Activated naive CD8-positive, alpha-beta T cell treated with anti-CD3 and anti-CD28 coated beads for 36 hours (primary cell): ENCODE data around the gene DENR. TPM values are rescaled to one million over a fixed set of nuclear protein-coding genes. Genes with fewer than 3 reads are reported as not detected.
"Not testable (repeated sequence)": the region's sequence is repeated elsewhere in the genome, so short reads cannot be mapped to it uniquely, and the experiment has no call there.

Experiments used
- DNase-seq: peaks from one replicate; pipeline ENCODE4 v3.0.0; 2021
- H3K27ac Mint-ChIP-seq: one replicate; pipeline ENCODE4 v1.8.0; 2022; ENCODE audit warnings: mild to moderate bottlenecking, moderate library complexity, mixed read lengths
- H3K27me3 Mint-ChIP-seq: one replicate; pipeline ENCODE4 v1.8.0; 2022; ENCODE audit warnings: mild to moderate bottlenecking, mixed read lengths
- H3K36me3 Mint-ChIP-seq: one replicate; pipeline ENCODE4 v1.8.0; 2021; ENCODE audit warnings: mild to moderate bottlenecking, mixed read lengths
- H3K4me1 Mint-ChIP-seq: one replicate; pipeline ENCODE4 v1.8.0; 2021; ENCODE audit warnings: mixed read lengths
- H3K4me3 Mint-ChIP-seq: one replicate; pipeline ENCODE4 v1.8.0; 2022; ENCODE audit warnings: mild to moderate bottlenecking, moderate library complexity, mixed read lengths
- H3K9me3 Mint-ChIP-seq: one replicate; pipeline ENCODE4 v1.8.0; 2022; ENCODE audit warnings: mixed read lengths
- total RNA-seq, 2 experiments: library from RNA; stranded (reverse); gene quantifications; one replicate each; pipeline ENCODE4 v1.2.3, GENCODE V29; 2021

The DENR gene
- total RNA-seq, 2 experiments from 2014 or later = 77.7 to 86.4 TPM

DNA sequence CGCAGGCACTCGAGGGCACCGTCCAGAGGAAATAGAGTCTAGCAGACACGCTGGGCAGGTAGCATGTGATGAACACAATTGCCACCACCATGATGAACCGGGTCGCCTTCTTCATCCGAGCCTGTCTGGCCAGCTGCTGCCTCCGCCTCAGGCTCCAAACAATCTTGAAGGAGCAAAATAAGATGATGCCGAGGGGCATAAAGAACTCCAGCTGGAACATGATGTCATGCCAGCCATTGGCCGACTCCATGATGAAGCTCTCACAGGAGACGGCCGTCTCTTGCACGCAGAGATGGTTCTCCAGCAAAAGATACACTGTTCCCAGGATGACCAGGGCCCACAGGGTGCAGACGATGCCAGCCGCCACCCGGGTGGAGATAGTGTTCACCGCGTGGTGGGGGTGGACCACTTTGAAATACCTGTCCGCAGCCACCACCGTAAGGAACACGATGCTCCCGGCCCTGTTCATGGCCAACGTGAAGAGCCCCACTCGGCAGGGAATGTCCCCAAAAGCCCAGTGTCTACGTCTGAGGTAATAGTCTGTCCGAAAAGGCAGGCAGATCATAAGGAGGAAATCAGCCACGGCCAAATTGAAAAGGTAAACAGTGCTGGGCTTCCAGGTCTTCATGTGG is 22.9 kb upstream of the DENR start:
- Mint-ChIP-seq H3K4me1 (peaks cover 65% of the 10 kb centered on the region), H3K9me3 (peaks cover 8% of the 10 kb centered on the region), H3K27ac (peak overlapping the region; percentile 38), H3K4me3 (peak overlapping the region; percentile 55), H3K27me3 (no peaks in the 10 kb centered on the region), H3K36me3 (peaks cover 7% of the 10 kb centered on the region)
- no peak for DNase-seq

DNA sequence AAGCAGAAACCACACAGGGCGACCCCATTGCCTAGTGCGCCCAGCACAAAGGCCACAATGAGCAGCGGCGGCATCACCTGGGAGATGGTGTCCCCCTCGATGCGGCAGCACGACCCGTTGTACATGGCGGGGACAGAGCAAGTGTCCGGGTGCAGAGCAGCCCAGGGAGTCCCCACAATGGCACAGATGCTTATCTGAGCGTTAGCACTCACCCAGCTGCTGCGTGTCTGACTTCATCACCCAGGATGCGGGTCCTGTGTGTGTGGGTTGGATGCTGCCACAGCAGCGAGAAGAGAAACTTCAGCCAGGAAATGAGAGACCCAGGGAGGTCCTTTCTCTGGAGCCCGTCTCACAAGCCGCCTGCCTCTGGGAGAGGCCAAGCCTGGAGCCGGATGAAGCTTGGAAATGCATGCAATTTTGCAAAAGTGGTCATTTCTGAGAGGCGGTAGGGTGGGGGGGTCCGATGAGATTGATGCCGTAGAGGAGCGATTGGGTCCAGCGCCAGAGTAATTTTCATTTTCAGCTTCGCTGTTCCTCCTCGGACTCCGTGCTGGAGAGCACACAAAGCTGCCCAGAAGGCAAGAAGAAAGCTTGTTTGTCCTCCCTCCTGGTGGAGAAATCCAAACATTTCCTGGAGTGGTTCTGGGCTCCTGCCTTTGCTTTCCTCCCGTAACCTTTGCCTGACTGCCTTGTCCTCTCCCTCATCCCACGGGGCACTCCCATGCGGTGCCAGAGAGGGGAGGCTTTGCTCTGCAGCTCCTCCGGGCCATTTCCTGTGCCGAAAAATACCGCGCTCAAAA is 22.2 kb upstream of the DENR start, which contains the start of gene HCAR1:
Gene HCAR1 (minus strand): TSS at position 630 of the 800 bp plus-strand sequence. CDS start 505 bp downstream, at position 125.
- Mint-ChIP-seq H3K9me3 (peaks cover 8% of the 10 kb centered on the region), H3K27ac (peak within 1 kb of the TSS; percentile 92), H3K4me3 (peak within 1 kb of the TSS; percentile 26), H3K36me3 (peaks cover 7% of the 10 kb centered on the region), H3K4me1 (peaks cover 58% of the 10 kb centered on the region), H3K27me3 (no peaks in the 10 kb centered on the region)
- peak; percentile 66 for DNase-seq

DNA sequence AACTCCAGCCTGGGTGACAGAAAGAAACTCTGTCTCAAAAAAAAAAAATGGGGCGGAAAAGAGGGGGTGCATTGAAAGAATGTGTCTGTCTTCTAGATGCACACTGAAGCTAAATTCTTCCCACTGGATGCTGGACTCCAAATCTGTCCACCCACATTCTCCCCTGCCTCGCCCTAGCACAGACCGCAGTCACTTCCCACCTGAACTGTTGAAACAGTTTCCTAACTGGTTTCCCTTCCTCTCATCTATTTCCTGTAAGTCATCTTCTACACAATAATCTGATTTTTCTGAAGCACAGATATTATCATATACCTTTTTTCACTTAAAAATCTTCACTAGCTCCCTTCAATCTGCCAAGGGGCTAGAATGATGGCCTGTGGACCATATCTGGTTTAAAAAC is 20.5 kb upstream of the DENR start:
- no peak overlapping the region for H3K4me3 Mint-ChIP-seq
- H3K27ac Mint-ChIP-seq = peak overlapping the region; percentile 92
- H3K9me3 Mint-ChIP-seq = peaks cover 8% of the 10 kb centered on the region
- H3K36me3 Mint-ChIP-seq = peaks cover 8% of the 10 kb centered on the region
- DNase-seq = peak; percentile 42
- H3K4me1 Mint-ChIP-seq = peaks cover 48% of the 10 kb centered on the region
- no peaks in the 10 kb centered on the region for H3K27me3 Mint-ChIP-seq

DNA sequence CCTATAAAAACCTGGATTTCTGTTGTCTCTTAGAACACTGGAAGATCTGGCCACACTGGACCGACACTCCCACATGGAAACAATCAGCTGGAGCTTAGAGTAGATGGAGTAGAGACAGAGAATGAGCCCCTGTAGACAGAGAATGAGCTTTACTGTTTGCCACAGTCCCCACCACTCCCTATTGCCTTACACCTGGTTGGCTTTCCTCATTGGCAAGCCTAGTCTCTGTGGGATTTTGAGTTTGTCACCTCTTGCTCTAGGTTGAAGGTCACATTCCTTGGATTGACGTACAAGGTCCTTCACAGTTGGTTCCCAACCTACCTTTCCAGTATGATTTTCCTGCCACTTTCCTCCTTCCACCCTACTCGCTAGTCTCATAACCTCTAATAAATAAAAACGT is 20.0 kb upstream of the DENR start:
- peaks cover 48% of the 10 kb centered on the region for H3K4me1 Mint-ChIP-seq
- no peaks in the 10 kb centered on the region for H3K27me3 Mint-ChIP-seq
- DNase-seq = no peak
- peak overlapping the region; percentile 92 for H3K27ac Mint-ChIP-seq
- no peak overlapping the region for H3K4me3 Mint-ChIP-seq
- H3K36me3 Mint-ChIP-seq = peaks cover 8% of the 10 kb centered on the region
- peaks cover 8% of the 10 kb centered on the region for H3K9me3 Mint-ChIP-seq

DNA sequence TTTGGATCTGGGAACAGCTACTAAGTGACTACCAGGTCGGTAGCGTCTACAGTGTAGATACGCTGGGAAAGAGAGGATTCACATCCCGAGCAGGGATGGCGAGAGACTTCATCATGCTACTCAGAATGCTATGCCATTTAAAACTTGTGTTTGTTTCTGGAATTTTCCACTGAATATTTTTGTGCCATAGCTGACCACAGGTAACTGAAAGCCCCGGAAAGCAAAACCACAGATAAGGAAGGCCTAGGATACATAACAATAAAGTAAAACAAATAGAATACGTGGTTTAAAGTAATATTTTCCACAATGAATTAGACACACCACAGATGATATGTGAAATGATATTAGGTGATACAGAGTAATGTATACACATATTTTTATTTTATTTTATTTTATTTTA is 14.1 kb upstream of the DENR start:
- DNase-seq = no peak
- H3K27me3 Mint-ChIP-seq = no peaks in the 10 kb centered on the region
- H3K36me3 Mint-ChIP-seq = peaks cover 2% of the 10 kb centered on the region
- no peak overlapping the region for H3K27ac Mint-ChIP-seq
- no peak overlapping the region for H3K4me3 Mint-ChIP-seq
- H3K4me1 Mint-ChIP-seq = peaks cover 15% of the 10 kb centered on the region
- no peaks in the 10 kb centered on the region for H3K9me3 Mint-ChIP-seq

DNA sequence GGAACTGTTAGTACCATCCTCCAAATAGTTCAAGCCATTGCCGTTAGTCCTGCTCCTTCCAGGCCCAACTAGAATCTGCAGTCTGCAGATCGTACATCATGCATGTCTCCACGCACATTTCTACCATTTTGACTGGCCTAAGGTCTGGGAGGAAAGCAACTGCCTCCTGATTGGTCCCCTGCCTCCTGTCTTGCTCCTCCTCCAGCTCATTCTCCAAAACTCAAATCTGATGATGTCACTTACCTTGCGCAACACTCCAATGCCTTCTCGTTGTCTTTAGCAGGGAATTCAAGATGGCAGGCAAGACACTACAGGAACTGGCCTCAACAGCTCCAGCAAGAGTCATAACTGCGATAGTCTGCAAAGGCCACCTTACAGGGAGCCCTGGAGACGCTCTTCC is 12.3 kb upstream of the DENR start:
- no peak overlapping the region for H3K4me3 Mint-ChIP-seq
- H3K9me3 Mint-ChIP-seq = no peaks in the 10 kb centered on the region
- H3K4me1 Mint-ChIP-seq = peaks cover 7% of the 10 kb centered on the region
- H3K27me3 Mint-ChIP-seq = no peaks in the 10 kb centered on the region
- H3K36me3 Mint-ChIP-seq = peaks cover 2% of the 10 kb centered on the region
- H3K27ac Mint-ChIP-seq = no peak overlapping the region
- DNase-seq = no peak

DNA sequence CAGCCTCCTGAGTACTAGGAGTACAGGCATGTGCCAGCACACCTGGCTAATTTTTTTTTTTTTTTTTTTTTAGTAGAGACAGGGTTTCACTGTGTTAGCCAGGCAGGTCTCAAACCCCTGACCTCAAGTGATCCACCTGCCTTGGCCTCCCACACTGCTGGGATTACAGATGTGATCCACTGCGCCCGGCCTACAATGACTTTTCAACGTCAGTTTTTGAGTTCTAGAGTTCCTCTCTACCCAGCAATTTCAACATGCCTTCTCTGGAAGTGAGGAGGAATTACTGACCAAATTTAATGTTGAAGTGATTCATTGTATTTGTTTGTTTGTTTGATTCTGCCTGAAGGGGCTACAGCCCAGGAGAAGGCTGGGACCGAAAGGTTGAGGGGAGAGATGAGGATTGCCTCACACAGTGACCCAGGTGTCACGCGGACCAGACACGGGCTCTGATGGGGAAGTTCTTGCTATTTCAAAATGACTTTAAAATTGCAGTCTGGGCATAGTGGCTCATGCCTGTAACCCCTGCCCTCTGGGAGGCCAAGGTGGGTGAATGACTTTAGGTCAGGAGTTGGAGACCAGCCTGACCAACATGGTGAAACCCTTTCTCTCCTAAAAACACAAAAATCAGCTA is 8.6 kb upstream of the DENR start:
- Mint-ChIP-seq H3K36me3 (no peaks in the 10 kb centered on the region), H3K4me3 (no peak overlapping the region), H3K27me3 (no peaks in the 10 kb centered on the region), H3K27ac (no peak overlapping the region), H3K4me1 (peaks cover 5% of the 10 kb centered on the region), H3K9me3 (no peaks in the 10 kb centered on the region)
- DNase-seq = no peak

DNA sequence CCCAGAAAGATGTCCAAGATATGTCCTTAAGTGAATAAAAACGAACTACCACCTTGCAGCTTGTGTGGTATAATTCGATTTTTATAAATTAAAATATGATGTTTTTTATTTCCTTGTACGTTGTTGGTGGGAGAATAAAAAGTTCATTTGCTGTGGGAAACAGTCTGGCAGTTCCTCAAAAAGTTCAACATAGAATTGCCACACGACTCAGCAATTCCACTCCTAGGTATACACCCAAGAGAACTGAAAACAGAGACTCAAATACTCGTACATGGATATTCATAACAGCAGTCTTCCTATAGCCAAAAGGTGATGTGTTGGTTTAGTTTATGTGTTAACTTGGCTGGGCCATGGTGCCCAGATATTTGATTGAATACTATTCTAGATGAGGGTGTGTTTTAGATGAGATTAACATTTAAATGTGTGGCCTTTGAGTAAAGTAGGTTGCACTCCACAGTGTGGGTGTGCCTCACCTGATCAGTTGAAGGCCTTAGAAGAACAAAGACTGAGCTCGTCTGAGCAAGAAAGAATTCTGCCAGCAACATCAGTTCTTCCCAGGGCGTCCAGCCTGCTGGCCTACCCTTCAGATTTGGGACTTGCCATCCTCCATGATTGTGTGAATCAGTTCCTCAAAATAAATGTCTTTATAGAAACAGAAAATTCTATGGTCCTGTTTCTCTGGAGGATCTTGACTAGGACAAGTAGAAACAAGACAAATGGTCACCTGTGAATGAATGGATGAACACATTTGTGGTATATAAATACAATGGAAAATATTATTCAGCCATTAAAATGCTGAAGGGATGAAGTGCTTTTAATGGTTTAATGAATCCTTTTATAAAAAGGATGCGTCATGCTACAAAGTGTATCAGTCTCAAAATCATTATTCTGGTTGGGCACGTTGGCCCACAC is 5.1 kb upstream of the DENR start:
- H3K9me3 Mint-ChIP-seq = no peaks in the 10 kb centered on the region
- no peaks in the 10 kb centered on the region for H3K36me3 Mint-ChIP-seq
- no peak overlapping the region for H3K27ac Mint-ChIP-seq
- no peak overlapping the region for H3K4me3 Mint-ChIP-seq
- H3K27me3 Mint-ChIP-seq = no peaks in the 10 kb centered on the region
- DNase-seq = no peak
- H3K4me1 Mint-ChIP-seq = peaks cover 15% of the 10 kb centered on the region

DNA sequence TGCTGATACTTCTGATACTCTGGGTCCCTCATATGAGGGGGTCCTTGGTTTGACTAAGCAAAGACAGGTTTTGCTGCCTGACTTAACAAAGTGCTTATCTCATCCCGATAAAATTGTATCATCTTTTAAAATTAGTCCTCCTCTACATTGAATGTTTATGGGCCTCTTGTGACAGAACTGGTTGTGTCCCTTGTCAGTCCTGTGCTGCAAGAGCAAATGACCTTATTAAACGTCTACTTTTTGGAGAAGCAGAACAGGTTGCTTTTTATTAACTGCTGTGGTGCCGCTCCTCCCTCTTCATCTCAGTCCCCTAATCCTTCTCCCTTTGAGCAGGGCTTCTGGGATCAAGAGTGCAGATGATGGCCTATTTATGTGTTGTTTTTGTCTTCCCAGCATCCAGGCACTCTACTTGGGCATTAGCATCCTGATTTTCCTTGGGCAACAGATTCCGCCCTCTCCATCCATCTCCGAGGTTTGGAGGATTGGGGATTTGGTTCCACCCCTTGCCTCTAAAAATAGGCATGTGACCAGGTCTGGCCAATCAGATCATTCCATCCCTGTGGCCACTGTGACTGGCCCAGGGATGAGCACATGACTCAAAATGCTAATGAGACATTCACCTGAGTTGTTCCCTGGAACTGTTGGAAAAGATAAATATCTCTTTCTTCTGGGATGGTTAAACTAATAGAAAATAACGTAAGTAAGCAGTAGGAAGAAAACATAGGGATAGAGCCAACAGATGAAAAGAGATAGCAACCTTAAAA is 2.9 kb upstream of the DENR start:
- Mint-ChIP-seq H3K27me3 (no peaks in the 10 kb centered on the region), H3K9me3 (no peaks in the 10 kb centered on the region), H3K4me3 (no peak overlapping the region), H3K36me3 (peaks cover 16% of the 10 kb centered on the region), H3K4me1 (peaks cover 28% of the 10 kb centered on the region), H3K27ac (no peak overlapping the region)
- no peak for DNase-seq

DNA sequence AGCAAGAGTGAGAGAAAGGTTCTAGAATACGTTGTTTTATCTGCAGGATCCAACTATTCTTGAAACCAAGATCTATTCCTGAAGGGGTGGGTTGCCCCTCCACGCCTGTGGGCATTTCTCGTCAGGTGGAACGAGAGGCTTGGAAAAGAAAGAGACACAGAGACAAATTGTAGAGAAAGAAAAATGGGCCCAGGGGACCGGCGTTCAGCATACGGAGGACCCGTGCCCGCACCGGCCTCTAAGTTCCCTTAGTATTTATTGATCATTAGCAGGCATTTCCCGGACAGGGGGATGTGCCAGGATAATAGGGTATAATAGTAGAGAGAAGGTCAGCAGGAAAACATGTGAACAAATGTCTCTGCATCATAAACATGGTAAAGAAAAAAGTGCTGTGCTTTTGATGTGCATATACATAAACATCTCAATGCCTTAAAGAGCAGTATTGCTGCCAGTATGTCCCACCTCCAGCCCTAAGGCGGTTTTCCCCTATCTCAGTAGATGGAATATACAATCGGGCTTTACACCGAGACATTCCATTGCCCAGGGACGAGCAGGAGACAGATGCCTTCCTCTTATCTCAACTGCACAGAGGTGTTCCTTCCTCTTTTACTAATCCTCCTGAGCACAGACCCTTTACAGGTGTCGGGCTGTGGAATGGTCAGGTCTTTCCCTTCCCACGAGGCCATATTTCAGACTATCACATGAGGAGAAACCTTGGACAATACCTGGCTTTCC is 1.7 kb upstream of the DENR start:
- not testable (repeated sequence) for DNase-seq, H3K27me3 Mint-ChIP-seq, H3K9me3 Mint-ChIP-seq
- peak overlapping the region; percentile 94 for H3K4me3 Mint-ChIP-seq
- peaks cover 25% of the 10 kb centered on the region for H3K36me3 Mint-ChIP-seq
- H3K27ac Mint-ChIP-seq = peak overlapping the region; percentile 93
- peaks cover 35% of the 10 kb centered on the region for H3K4me1 Mint-ChIP-seq

DNA sequence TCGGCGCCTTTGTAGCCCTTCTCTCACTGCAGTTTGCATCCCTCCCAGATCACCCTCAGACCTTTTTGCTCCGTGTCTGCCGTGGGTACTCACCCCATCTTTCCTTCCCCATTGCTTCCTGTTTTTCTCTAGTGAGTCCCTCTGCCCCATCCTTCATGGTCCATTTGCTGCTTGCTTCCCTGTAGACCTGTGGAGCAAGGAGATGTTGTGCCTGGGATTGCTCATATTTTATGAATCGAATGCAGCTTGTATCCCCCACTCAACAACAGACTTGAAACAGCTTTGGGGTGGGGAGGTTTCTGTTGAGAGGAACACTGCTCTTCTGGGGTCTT is 661 bp downstream of the DENR start:
- H3K27me3 Mint-ChIP-seq = no peaks in the 10 kb centered on the region
- H3K4me1 Mint-ChIP-seq = peaks cover 46% of the 10 kb centered on the region
- H3K36me3 Mint-ChIP-seq = peaks cover 39% of the 10 kb centered on the region
- peak overlapping the region; percentile 93 for H3K27ac Mint-ChIP-seq
- DNase-seq = no peak
- peak overlapping the region; percentile 94 for H3K4me3 Mint-ChIP-seq
- H3K9me3 Mint-ChIP-seq = no peaks in the 10 kb centered on the region

DNA sequence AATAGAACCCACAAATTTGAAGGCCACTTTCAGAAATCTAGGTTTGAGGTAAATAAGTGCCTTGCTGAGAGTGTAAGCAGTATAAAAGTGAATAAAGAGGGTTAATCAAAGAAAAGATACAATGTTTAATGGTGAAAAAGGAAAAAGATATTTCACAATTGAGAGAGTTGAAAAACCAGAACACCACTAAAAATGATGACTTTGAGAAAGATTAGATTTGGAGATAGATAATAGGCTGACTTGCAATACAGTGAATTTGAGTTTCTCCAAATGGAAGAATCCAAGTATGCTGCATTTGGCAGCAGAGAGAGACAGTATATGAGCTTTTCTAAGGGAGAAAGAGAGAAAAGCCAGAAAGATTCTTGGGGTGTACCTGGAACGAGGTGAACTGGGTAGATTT is 2.2 kb downstream of the DENR start:
- Mint-ChIP-seq H3K4me3 (no peak overlapping the region), H3K27ac (peak overlapping the region; percentile 61), H3K27me3 (no peaks in the 10 kb centered on the region), H3K9me3 (no peaks in the 10 kb centered on the region), H3K36me3 (peaks cover 42% of the 10 kb centered on the region), H3K4me1 (peaks cover 46% of the 10 kb centered on the region)
- DNase-seq = no peak

DNA sequence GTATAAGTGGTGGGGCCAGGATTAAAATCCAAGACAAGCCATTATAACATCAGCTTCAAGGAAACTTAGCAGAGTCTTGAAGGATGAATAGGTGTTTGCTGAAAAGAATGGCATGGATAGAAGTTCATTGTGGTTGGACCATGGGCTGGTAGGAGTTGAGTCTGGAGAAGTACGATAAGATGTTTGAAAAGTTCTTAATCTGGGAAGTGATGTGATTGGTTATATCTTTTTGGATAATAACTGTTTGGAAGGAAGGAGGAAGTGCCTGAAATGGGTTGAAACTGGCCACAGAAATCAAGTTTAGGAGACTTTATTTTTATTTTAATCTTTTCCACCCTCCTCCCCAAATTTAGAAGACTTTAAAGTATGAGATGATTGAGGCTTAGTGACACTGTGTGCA is 4.9 kb downstream of the DENR start:
- no peaks in the 10 kb centered on the region for H3K9me3 Mint-ChIP-seq
- no peaks in the 10 kb centered on the region for H3K27me3 Mint-ChIP-seq
- H3K36me3 Mint-ChIP-seq = peaks cover 42% of the 10 kb centered on the region
- peak overlapping the region; percentile 27 for H3K27ac Mint-ChIP-seq
- peaks cover 39% of the 10 kb centered on the region for H3K4me1 Mint-ChIP-seq
- DNase-seq = no peak
- no peak overlapping the region for H3K4me3 Mint-ChIP-seq

DNA sequence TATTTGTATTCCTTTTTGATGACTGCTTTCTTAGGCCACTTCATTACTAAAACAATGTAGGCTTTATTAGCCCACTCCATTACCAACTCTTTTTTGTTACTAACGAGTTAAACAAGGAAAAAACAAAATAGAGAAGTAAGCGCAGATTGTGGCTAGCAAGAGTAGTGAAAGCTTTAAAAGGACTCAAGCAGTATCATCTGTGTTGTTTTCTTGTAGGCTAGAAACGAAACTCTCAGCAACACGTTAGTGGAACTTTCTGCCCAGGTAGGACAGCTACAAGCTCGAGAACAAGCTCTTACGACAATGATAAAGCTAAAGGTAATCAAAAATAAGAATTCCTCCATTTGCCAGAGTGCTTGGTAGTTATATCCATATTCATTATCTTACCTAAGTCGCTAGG is 32.9 kb downstream of the DENR start:
- Mint-ChIP-seq H3K27ac (no peak overlapping the region), H3K27me3 (no peaks in the 10 kb centered on the region), H3K36me3 (no peaks in the 10 kb centered on the region), H3K9me3 (no peaks in the 10 kb centered on the region), H3K4me1 (no peaks in the 10 kb centered on the region), H3K4me3 (no peak overlapping the region)
- DNase-seq = no peak
